ENCODE results near the gene ADGRF1. TPM values are rescaled to one million over a fixed set of nuclear protein-coding genes. Genes with fewer than 3 reads are reported as not detected.
"Not testable (repeated sequence)": the region's sequence is repeated elsewhere in the genome, so short reads cannot be mapped to it uniquely, and the experiment has no call there.

Gene ADGRF1
- total and polyA plus RNA-seq, 2 donors from 2014 or later = 28.6 to 58.8 TPM

- H3K4me1 ChIP-seq (ENCODE audit: control insufficient read depth in 2 of 3, insufficient read depth in 2 of 3, low read depth in 1 of 3, low read length in 3 of 3) = peaks cover 0 to 2% (median 0%) of the 10 kb centered on the region in 3 donors
- no peak overlapping the region for H3K4me3 ChIP-seq (ENCODE audit: low read length in 3 of 3)
- no peaks in the 10 kb centered on the region for H3K27me3 ChIP-seq (ENCODE audit: control insufficient read depth, insufficient read depth, low read length)
- no peak overlapping the region for H3K9ac ChIP-seq (ENCODE audit: low read length in 3 of 3)
- no peaks in the 10 kb centered on the region for H3K36me3 ChIP-seq (ENCODE audit: control insufficient read depth in 2 of 3, insufficient read depth in 3 of 3, low read length in 3 of 3)
- FAIRE-seq = no peak
- intact Hi-C loops (cut with DNase I) = no loop called here
- no peaks in the 10 kb centered on the region for H3K9me3 ChIP-seq (ENCODE audit: control insufficient read depth in 2 of 3, insufficient read depth in 1 of 3, low read length in 3 of 3)
- no peak overlapping the region for H3K27ac ChIP-seq (ENCODE audit: low read depth in 2 of 2, low read length in 2 of 2)
- DNase-seq = no peak
- no peak for TF ChIP-seq CTCF (IDR thresholded peaks at IDR 0.05; ENCODE audit: borderline replicate concordance, extremely low read depth, insufficient read depth)
These were observed 45.1 kb downstream of the ADGRF1 start for GRCh38 chr6:46996860-46997641.

- no peak overlapping the region for H3K9ac ChIP-seq (ENCODE audit: low read length in 3 of 3)
- TF ChIP-seq CTCF (IDR thresholded peaks at IDR 0.05; ENCODE audit: borderline replicate concordance, extremely low read depth, insufficient read depth) = no peak
- intact Hi-C loops (cut with DNase I) = no loop called here
These were observed 47.2 kb downstream of the ADGRF1 start for GRCh38 chr6:46994933-46995332.

GRCh38 chr6:46993846-46994245 lies 48.3 kb downstream of the ADGRF1 start:
- intact Hi-C loops (cut with DNase I) = no loop called here
- FAIRE-seq = no peak
- no peak for DNase-seq
- no peak overlapping the region for H3K27ac ChIP-seq (ENCODE audit: low read depth in 2 of 2, low read length in 2 of 2)
- TF ChIP-seq CTCF (IDR thresholded peaks at IDR 0.05; ENCODE audit: borderline replicate concordance, extremely low read depth, insufficient read depth) = no peak
- no peaks in the 10 kb centered on the region for H3K9me3 ChIP-seq (ENCODE audit: control insufficient read depth in 2 of 3, insufficient read depth in 1 of 3, low read length in 3 of 3)
- H3K27me3 ChIP-seq (ENCODE audit: control insufficient read depth, insufficient read depth, low read length) = no peaks in the 10 kb centered on the region
- H3K4me1 ChIP-seq (ENCODE audit: control insufficient read depth in 2 of 3, insufficient read depth in 2 of 3, low read depth in 1 of 3, low read length in 3 of 3) = peaks cover 0 to 8% (median 0%) of the 10 kb centered on the region in 3 donors
- no peak overlapping the region for H3K9ac ChIP-seq (ENCODE audit: low read length in 3 of 3)
- no peaks in the 10 kb centered on the region for H3K36me3 ChIP-seq (ENCODE audit: control insufficient read depth in 2 of 3, insufficient read depth in 3 of 3, low read length in 3 of 3)
- no peak overlapping the region for H3K4me3 ChIP-seq (ENCODE audit: low read length in 3 of 3)

More at GRCh38 chr6:46994933-46995332, 47.2 kb downstream of the ADGRF1 start:
- no peaks in the 10 kb centered on the region for H3K36me3 ChIP-seq (ENCODE audit: control insufficient read depth in 2 of 3, insufficient read depth in 3 of 3, low read length in 3 of 3)
- no peaks in the 10 kb centered on the region for H3K27me3 ChIP-seq (ENCODE audit: control insufficient read depth, insufficient read depth, low read length)
- H3K4me3 ChIP-seq (ENCODE audit: low read length in 3 of 3) = no peak overlapping the region
- no peak overlapping the region for H3K27ac ChIP-seq (ENCODE audit: low read depth in 2 of 2, low read length in 2 of 2)
- DNase-seq (no peak), FAIRE-seq (no peak)
- H3K4me1 ChIP-seq (ENCODE audit: control insufficient read depth in 2 of 3, insufficient read depth in 2 of 3, low read depth in 1 of 3, low read length in 3 of 3) = peaks cover 0 to 6% (median 0%) of the 10 kb centered on the region in 3 donors
- H3K9me3 ChIP-seq (ENCODE audit: control insufficient read depth in 2 of 3, insufficient read depth in 1 of 3, low read length in 3 of 3) = no peaks in the 10 kb centered on the region

- DNase-seq; H3K27ac ChIP-seq (ENCODE audit: low read depth in 2 of 2, low read length in 2 of 2); H3K4me3 ChIP-seq (ENCODE audit: low read length in 3 of 3); H3K27me3 ChIP-seq (ENCODE audit: control insufficient read depth, insufficient read depth, low read length); H3K9me3 ChIP-seq (ENCODE audit: control insufficient read depth in 2 of 3, insufficient read depth in 1 of 3, low read length in 3 of 3); H3K9ac ChIP-seq (ENCODE audit: low read length in 3 of 3); H3K4me1 ChIP-seq (ENCODE audit: control insufficient read depth in 2 of 3, insufficient read depth in 2 of 3, low read depth in 1 of 3, low read length in 3 of 3); intact Hi-C loops (cut with DNase I); FAIRE-seq; H3K36me3 ChIP-seq (ENCODE audit: control insufficient read depth in 2 of 3, insufficient read depth in 3 of 3, low read length in 3 of 3): not testable (repeated sequence)
These were observed 49.7 kb downstream of the ADGRF1 start for GRCh38 chr6:46992391-46992790.
